GM18505 (cell line): ENCODE measurements around the gene PRKG1.
"Not testable (repeated sequence)": the region's sequence is repeated elsewhere in the genome, so short reads cannot be mapped to it uniquely, and the experiment has no call there.

Experiments used
- ATAC-seq: cut with Tn5 transposase; IDR thresholded peaks from one replicate; pipeline ENCODE4 v1.9.1; 2021; ENCODE audit not compliant: unreplicated experiment
- POLR2A ChIP-seq: IDR thresholded peaks from 4 replicates; pipeline ENCODE4 v1.6.1; 2011; ENCODE audit warnings: borderline replicate concordance; ENCODE audit not compliant: insufficient read depth, insufficient read length; ENCODE audit errors: extremely low read depth

The PRKG1 gene

DNA sequence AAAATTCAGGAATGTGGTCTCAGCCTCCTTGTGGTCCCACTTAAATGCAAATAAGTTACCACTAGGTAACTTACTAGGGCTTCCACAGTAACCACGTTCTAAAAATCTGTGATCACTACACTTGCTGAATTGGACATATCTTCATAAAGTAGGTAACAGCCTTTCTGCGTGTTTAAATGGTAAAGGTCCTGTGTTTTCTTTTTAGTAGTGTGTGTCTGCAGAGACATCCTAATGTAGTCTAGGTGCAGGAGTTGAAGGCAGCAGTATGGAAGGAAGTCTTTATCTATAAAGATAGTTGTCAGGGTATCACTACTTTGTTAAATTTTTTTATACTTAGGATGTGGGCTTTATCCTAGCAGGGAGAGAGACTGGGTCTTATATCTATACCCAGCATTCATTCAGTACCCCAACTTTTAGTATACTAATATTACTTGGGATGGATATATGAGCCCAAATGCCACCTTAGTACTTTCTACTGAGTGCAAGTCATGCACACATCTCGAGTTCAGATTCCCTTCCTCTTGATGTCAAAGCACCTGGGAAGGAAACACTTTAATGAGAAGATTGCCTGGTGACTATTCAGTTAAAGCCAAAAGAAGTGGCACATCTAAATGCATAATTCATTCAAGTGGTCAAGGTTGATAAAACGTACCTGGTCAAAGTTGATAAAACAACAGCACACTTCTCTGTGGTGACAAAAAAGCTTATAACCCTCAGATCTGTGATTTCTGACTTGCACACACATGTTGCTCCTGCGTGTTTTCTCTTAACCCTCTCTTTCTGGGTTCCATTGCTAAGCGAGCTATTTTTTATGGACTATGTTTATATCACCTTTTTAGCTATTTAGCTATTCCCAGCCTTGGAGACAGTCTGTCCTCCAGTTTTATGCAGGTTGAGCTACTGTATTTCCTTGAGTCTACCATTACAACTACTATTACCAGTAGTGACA lies 958.7 kb downstream of the PRKG1 start:
- TF ChIP-seq POLR2A = no peak
- ATAC-seq = no peak

DNA sequence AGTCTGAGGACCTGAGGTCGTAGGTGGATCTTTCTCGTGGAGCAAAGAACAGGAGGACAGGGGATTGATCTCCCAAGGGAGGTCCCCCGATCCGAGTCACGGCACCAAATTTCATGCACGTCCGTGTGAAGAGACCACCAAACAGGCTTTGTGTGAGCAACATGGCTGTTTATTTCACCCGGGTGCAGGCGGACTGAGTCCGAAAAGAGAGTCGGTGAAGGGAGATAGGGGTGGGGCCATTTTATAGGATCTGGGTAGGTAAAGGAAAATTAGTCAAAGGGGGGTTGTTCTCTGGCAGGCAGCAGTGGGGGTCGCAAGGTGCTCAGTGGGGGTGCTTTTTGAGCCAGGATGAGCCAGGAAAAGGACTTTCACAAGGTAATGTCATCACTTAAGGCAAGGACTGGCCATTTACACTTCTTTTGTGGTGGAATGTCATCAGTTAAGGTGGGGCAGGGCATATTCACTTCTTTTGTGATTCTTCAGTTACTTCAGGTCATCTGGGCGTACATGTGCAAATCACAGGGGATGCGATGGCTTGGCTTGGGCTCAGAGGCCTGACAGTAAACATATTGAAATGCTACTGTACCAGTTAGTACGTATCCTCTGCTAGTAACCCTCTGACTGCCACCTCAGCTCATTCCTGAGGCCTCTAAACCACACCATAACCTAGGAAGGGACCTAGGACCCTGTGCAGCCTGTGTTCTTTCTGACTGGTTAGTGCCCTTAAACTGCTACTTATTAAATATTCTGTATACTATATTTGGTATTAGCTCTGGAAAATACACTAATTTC lies 964.9 kb downstream of the PRKG1 start:
- ATAC-seq = not testable (repeated sequence)

DNA sequence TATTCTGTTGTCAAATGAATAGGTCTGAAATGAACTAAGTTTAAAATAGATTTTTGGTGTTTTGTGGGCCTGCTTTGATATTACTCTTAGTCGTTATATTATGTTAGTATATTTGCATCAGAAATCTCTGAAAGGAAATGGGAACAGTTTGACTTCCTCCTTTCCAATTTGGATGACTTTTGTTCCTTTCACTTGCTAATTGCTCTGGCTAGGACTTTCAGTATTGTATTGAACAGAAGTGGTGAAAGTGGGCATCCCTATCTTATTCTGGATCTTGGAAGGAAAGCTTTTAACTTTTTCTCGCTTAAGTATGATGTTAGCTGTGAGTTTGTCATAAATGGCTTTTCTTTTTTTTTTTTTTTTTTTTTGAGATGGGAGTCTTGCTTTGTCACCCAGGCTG lies 966.2 kb downstream of the PRKG1 start:
- no peak for TF ChIP-seq POLR2A

DNA sequence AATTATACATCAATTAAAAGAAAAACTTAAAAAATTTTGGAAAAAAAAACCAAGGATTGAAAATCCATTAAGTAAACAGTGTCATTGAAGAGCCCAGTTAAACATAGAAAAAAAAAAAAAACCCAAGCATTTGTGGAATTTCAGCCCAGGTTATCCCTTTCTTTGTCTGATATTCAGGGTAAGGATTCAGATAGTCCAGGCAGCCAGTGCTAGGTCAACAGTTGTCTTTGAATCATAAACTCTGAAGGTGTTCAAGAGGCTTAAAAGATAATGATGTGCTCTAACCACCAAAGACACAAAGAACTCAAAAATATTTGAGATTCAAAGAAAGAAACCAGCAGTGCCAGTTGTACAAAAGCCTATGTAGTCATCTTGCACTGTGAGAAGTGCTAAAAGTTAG lies 969.5 kb downstream of the PRKG1 start:
- TF ChIP-seq POLR2A = no peak

More for the DNA sequence above, 966.2 kb downstream of the PRKG1 start:
- no peak for ATAC-seq

DNA sequence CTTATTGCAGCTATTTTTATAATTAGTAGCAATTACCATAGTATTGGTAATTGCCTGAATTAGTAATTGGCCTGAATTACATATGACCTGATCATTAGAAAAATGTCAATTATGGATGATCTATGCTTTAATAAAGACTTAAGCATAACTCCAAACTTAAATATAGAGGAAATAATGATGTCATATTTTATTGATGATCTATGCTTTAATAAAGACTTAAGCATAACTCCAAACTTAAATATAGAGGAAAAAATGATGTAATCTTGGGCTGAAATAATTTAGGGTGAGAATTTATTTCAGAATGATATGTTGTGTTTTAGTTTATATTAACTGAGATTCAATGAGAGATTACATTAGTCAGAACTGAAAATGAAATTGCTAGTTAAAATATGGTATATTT lies 973.8 kb downstream of the PRKG1 start:
- no peak for TF ChIP-seq POLR2A
- ATAC-seq = no peak

More for the DNA sequence above, 969.5 kb downstream of the PRKG1 start:
- ATAC-seq = no peak

DNA sequence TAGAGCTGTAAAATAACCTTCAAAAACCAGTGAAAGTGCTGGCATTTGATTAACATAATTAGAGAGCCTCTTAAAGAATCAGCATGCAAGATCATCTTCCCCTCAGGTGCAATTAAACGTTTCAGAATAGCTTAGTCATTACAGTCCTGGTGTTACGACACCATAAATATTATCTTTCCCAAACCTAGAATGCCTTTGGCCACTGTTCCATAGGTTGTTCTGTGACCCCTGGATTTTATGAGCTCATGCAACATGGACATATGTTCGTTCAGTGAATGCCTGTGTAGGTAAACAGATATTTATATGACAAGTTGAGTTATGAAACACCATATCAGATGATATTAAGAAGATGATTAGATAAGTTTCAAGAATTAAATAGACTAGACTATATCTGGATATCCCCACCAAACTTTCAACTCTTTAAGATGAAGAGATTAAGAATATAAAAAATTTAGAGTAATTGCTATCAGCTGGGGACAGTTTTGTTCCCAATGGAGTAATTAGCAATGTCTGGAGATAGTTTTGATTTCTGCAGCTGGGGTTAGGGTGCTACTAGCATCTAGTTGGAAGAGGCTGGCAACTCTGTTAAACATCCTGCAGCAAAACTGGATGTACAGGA lies 976.3 kb downstream of the PRKG1 start:
- no peak for TF ChIP-seq POLR2A
- ATAC-seq = no peak

DNA sequence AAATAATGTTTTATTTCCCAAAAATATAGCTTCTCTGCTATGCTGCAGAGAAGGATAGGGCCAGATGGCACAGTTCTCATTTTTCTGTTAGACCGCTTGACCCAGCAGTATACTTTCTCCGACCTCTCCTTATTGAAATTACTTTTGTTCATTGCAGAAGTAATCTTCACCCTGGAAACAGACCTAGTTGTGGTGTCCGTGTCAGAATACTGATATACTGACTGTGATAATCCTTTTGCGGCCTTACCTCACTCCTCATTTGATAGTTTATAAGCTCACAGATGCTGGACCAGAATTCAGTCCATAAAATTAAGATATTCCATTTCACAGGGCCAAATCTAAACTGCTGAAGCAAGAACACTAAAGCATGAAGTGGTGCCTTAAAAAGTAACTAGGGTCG lies 979.2 kb downstream of the PRKG1 start:
- ATAC-seq = no peak
- TF ChIP-seq POLR2A = no peak

DNA sequence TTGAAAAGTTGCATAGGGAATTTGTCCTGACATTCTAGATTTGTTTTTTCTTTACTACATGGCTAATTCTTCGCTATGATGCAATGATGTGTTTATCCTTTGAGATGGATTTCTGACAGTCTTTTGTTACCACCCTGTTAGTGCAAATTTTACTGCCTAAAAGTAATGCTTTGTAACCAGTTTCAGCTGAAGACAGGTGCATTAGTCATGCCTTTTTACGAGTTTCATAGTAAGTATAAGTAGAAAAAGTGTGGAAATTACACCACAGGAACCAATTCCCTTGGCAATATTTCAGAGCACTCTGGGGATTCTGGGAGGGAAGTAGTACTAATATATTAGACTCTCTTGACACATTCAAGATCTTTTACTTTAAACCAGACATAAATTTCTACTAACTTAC lies 982.0 kb downstream of the PRKG1 start:
- no peak for TF ChIP-seq POLR2A
- ATAC-seq = no peak

DNA sequence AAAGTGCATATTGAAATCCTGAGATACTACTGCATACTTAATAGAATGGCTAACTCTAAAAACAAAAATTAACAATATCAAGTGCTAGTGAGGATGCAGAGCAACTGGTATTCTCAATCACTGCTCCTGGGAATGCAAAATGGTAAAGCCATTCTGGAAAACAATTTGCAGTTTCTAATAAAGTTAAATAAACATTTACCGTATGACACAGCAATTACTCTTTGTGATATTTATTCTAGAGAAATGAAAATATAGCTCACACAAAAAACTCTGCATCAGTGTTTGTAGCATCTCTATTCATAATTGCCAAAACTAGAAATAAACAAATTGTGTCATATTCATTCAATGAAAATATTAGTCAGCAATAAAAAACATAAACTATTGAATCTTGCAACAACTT lies 984.8 kb downstream of the PRKG1 start:
- no peak for ATAC-seq
- TF ChIP-seq POLR2A = no peak

DNA sequence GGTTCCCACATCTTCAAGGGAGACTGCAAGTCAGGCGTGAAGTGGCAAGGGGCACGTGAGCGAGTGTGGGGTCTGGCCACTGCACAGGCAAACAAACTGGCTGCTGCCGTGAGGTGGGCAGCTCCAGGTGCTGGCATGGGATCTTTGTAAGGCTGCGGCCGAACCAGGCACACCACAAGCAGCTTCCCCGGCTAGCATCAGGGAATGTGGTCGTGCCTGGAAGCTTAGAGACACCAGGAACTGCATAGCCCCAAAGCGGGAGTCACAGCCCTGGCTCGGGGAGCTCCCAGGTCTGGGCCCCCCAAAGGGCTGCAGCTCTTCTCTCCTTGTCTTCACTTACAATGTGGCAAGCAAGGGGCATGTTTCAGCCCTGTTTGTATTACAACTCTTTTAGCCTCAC lies 988.9 kb downstream of the PRKG1 start:
- TF ChIP-seq POLR2A = no peak
- no peak for ATAC-seq

DNA sequence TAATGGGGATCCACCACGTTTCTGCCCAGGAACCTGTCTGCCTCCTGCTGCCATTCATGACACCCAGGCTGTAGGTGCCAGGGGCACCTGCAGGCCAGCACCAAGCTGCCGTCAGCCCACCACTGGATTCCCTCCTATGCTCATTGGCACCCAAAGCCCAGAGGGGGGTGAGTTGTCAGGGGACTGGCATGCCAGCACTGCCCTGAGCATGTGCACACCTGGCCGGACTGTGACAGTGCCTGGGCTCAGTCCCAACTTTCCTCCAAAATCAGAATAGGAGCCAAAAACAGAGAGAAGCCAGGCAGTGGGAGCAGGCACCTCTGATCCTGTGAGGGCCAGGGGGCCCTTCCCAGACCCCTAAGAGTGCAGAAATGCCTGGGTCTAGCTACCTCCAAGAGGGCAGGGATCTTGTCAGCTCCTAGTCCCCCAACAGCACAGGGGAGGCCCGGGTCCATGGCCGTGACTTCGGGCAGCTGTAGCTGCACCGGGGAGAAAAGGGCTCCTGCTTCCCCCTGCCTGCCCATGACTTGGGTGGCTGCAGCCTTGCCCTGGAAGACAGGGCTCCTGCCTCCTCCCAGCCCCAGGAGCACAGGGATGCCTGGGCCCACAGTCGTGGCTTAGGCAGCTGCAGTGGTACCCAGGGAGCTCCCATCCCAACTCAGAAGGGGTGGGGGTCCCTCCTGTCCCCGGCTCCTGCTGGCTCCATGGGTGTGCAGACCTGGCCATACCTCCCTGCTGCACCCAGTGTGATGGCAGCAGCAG lies 990.0 kb downstream of the PRKG1 start:
- no peak for ATAC-seq
- TF ChIP-seq POLR2A = no peak

DNA sequence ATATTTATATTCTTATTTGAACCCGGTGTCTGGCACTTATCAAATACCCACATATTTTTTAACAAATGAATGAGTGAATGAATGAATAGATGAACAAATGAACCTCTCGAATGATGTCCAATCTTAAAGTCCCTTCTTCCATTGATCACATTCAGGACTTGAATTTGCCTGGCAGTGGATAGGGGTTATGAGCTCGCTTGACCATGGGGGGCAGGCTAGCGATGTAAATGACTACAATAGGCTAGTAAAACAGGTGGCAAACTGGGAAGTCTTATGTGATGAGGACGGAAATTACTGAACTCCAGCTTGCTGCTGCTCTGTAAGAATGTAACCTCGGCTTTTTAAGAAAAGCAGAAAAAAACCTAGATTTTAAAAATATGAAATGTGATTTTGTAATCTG lies 992.1 kb downstream of the PRKG1 start:
- no peak for ATAC-seq
- TF ChIP-seq POLR2A = no peak

DNA sequence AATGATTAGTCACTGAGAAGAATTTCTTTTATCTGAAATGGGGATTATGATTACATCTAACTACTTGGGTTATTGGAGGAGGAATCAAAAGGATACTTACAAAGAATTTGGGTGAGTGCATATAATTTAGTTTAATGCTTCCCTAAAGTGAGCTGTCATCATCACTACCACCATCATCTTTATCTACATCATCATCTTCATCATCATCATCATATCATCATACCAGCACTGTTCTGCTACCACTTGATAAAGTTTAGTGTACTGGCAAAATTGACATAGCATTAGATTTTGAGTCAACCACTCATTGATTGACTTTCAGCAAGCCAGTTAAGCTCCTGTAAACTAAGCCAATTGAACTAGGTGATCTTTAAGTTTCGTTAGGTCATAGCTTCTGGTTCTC lies 994.2 kb downstream of the PRKG1 start:
- no peak for TF ChIP-seq POLR2A
- ATAC-seq = no peak
